Loucy (cell line): ENCODE measurements around the gene LSM12.

Source experiments
- H2AFZ ChIP-seq: fragments of 200-600 bp; sonication (generic); 2 replicates; pipeline ENCODE4 v1.6.0; 2016; ENCODE audit warnings: antibody characterized with exemption, mild to moderate bottlenecking, low read length, moderate library complexity
- H3F3A ChIP-seq: fragments of 200-600 bp; 2 replicates; pipeline ENCODE4 v1.6.0; 2016; ENCODE audit warnings: antibody characterized with exemption, low read depth, mild to moderate bottlenecking
- H3K27me3 ChIP-seq: fragments of 200-600 bp; sonication (generic); 2 replicates; pipeline ENCODE4 v1.6.1; 2014; ENCODE audit warnings: low read length, mild to moderate bottlenecking; ENCODE audit not compliant: insufficient read depth, poor library complexity, severe bottlenecking
- H3K36me3 ChIP-seq: fragments of 200-600 bp; sonication (generic); 2 replicates; pipeline ENCODE4 v1.6.1; 2016; ENCODE audit warnings: low read length; ENCODE audit not compliant: insufficient read depth
- H3K4me1 ChIP-seq: fragments of 200-600 bp; sonication (generic); 2 replicates; pipeline ENCODE4 v1.5.1; 2014; ENCODE audit warnings: low read length, mild to moderate bottlenecking; ENCODE audit not compliant: insufficient read depth, poor library complexity, severe bottlenecking
- H3K4me2 ChIP-seq: fragments of 200-600 bp; sonication (generic); 2 replicates; pipeline ENCODE4 v1.6.0; 2014; ENCODE audit warnings: antibody characterized with exemption, low read length, low read depth, mild to moderate bottlenecking; ENCODE audit not compliant: poor library complexity, severe bottlenecking
- H3K4me3 ChIP-seq: fragments of 200-600 bp; sonication (generic); 2 replicates; pipeline ENCODE4 v1.5.1; 2014; ENCODE audit warnings: low read length, mild to moderate bottlenecking, mixed read lengths; ENCODE audit not compliant: poor library complexity, severe bottlenecking
- H3K79me2 ChIP-seq: fragments of 200-600 bp; sonication (generic); 2 replicates; pipeline ENCODE4 v1.6.1; 2014; ENCODE audit warnings: low read length; ENCODE audit not compliant: insufficient read depth
- H3K9ac ChIP-seq: fragments of 200-600 bp; sonication (generic); 2 replicates; pipeline ENCODE4 v1.6.0; 2014; ENCODE audit warnings: mild to moderate bottlenecking, low read depth, low read length, moderate library complexity; ENCODE audit not compliant: poor library complexity, severe bottlenecking
- H3K9me2 ChIP-seq: fragments of 200-600 bp; sonication (generic); replicated peaks from 2 replicates; pipeline ENCODE4 v1.6.1; 2016; ENCODE audit warnings: low read depth, low read length, mixed read lengths
- H3K9me3 ChIP-seq: fragments of 200-600 bp; sonication (generic); 2 replicates; pipeline ENCODE4 v1.6.1; 2014; ENCODE audit warnings: mild to moderate bottlenecking, antibody characterized with exemption, low read length, low read depth; ENCODE audit not compliant: insufficient read depth
- H4K20me1 ChIP-seq: fragments of 200-600 bp; sonication (generic); 2 replicates; pipeline ENCODE4 v1.6.0; 2014; ENCODE audit warnings: antibody characterized with exemption, low read length, mild to moderate bottlenecking; ENCODE audit not compliant: insufficient read depth, poor library complexity, severe bottlenecking
- EZH2phosphoT487 ChIP-seq: fragments of 200-600 bp; IDR thresholded peaks from 2 replicates; pipeline ENCODE4 v1.6.1; 2018; ENCODE audit warnings: antibody characterized with exemption, mild to moderate bottlenecking, moderate library complexity, borderline replicate concordance
- TF ChIP-seq, protein P1 (sequence below): fragments of 200-600 bp; sonication (generic); conservative IDR thresholded peaks from 2 replicates; pipeline ENCODE4 v1.5.1; 2014; ENCODE audit warnings: mild to moderate bottlenecking, antibody characterized with exemption, low read length

The LSM12 gene

DNA sequence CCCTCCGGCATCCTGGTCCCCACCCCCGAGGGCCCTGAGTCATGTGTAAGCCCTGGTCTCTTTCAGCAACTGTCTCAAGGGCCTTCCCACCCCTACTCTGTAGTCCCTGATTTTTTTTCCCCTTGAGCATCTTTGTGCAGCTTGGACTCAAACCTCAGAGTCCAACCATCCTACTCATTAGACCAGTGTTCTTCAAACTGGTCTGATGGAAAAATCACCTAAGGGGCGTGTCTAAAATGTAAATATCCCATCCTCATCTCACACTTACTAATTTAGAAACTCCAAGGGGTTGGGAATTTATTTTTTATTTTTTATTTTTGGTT, 4.7 kb upstream of the LSM12 start:
- peaks cover 34% of the 10 kb centered on the region for H3K79me2 ChIP-seq
- H2AFZ ChIP-seq, result peak overlapping the region; percentile 87
- H3K36me3 ChIP-seq, result peaks cover 2% of the 10 kb centered on the region; the same call in 1 of the 2 replicates
- peak overlapping the region; percentile 82 for H3K4me3 ChIP-seq
- no peaks in the 10 kb centered on the region for H3K27me3 ChIP-seq
- H3K4me2 ChIP-seq, result peak overlapping the region; percentile 89
- TF ChIP-seq, protein P1, sequence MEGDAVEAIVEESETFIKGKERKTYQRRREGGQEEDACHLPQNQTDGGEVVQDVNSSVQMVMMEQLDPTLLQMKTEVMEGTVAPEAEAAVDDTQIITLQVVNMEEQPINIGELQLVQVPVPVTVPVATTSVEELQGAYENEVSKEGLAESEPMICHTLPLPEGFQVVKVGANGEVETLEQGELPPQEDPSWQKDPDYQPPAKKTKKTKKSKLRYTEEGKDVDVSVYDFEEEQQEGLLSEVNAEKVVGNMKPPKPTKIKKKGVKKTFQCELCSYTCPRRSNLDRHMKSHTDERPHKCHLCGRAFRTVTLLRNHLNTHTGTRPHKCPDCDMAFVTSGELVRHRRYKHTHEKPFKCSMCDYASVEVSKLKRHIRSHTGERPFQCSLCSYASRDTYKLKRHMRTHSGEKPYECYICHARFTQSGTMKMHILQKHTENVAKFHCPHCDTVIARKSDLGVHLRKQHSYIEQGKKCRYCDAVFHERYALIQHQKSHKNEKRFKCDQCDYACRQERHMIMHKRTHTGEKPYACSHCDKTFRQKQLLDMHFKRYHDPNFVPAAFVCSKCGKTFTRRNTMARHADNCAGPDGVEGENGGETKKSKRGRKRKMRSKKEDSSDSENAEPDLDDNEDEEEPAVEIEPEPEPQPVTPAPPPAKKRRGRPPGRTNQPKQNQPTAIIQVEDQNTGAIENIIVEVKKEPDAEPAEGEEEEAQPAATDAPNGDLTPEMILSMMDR, result no peak
- TF ChIP-seq EZH2phosphoT487, result no peak
- peaks cover 18% of the 10 kb centered on the region for H3K4me1 ChIP-seq
- H3K9me3 ChIP-seq, result no peaks in the 10 kb centered on the region
- peak overlapping the region; percentile 85 for H3K9ac ChIP-seq
- H3K9me2 ChIP-seq, result no peaks in the 10 kb centered on the region
- H3F3A ChIP-seq, result 0 out of 2 replicates have a peak, but pooled peaks cover 5% of the 10 kb centered on the region
- H4K20me1 ChIP-seq, result no peaks in the 10 kb centered on the region

DNA sequence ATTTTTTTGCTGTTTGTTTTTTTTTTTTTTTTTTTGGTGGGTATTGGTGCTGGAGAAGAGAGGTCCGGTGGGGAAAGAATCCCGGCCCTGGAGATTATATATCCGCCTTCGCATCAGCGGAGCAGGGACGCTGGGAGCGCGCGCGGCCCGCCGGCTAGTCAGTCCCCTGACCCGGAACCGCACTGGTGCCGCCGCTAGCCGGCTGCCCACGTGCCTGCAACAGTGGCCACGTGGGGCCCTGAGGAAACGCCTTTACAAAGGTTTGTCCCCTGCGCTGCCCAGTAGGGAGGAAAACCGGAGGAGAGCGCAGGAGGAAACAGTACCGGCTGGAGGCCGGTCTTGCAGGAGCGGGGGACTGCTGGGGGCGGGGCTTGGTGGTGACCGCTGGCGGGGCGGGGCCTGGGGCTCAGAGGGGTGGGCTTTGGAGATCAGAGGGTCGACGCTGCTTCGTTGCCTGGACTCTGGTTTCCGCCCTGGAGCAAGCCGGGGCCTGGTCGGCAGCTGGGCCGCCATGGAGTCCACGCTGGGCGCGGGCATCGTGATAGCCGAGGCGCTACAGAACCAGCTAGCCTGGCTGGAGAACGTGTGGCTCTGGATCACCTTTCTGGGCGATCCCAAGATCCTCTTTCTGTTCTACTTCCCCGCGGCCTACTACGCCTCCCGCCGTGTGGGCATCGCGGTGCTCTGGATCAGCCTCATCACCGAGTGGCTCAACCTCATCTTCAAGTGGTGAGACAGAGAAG, 4.2 kb upstream of the LSM12 start, which contains the start of gene G6PC3:
Gene G6PC3 (plus strand): TSS at position 281 of the 743 bp plus-strand sequence. CDS start 231 bp downstream, at position 512.
- H4K20me1 ChIP-seq, result peaks cover 5% of the 10 kb centered on the region
- TF ChIP-seq EZH2phosphoT487, result no peak
- TF ChIP-seq, protein P1, result no peak
- H3K9ac ChIP-seq, result peak within 1 kb of the TSS; percentile 87
- H3K9me2 ChIP-seq, result no peaks in the 10 kb centered on the region
- peak within 1 kb of the TSS; percentile 95 for H3K4me2 ChIP-seq
- H2AFZ ChIP-seq, result peak within 1 kb of the TSS; percentile 87
- no peaks in the 10 kb centered on the region for H3K36me3 ChIP-seq
- H3K9me3 ChIP-seq, result no peaks in the 10 kb centered on the region
- H3K27me3 ChIP-seq, result no peaks in the 10 kb centered on the region
- H3F3A ChIP-seq, result 0 out of 2 replicates have a peak, but pooled peaks cover 5% of the 10 kb centered on the region
- H3K4me3 ChIP-seq, result peak within 1 kb of the TSS; percentile 82
- H3K4me1 ChIP-seq, result peaks cover 18% of the 10 kb centered on the region
- peaks cover 40% of the 10 kb centered on the region for H3K79me2 ChIP-seq

DNA sequence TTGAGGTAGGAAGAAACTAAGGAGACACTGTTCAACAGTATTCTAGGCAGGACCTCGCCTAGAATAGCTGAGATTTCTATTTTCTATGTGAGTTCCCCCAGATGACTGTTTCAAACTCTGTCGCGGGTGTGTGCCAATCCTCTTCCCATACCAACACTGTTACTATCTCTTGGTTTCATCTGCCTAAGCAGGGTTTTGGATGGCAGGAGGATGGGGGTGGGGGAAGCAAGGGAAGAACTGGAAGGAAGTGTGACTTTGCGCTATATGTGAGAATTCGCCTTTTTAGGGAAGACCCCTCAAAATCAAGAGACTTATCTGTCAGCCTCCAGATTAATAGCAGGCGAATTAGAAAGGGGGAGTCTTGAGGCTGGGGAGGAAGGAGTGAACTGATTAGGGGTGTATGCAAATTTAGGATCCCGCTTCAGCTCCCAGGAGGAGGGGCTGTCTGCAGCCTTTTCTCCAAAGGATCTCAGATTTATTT, 3.5 kb upstream of the LSM12 start:
- Histone ChIP-seq H3K4me3 (peak overlapping the region; percentile 82), H2AFZ (peak overlapping the region; percentile 68), H3F3A (0 out of 2 replicates have a peak, but pooled peaks cover 5% of the 10 kb centered on the region), H3K9me2 (no peaks in the 10 kb centered on the region), H4K20me1 (peaks cover 11% of the 10 kb centered on the region), H3K79me2 (peaks cover 46% of the 10 kb centered on the region), H3K9ac (peak overlapping the region; percentile 87), H3K4me2 (peak overlapping the region; percentile 95), H3K27me3 (no peaks in the 10 kb centered on the region), H3K9me3 (no peaks in the 10 kb centered on the region), H3K36me3 (no peaks in the 10 kb centered on the region), H3K4me1 (peaks cover 21% of the 10 kb centered on the region)
- no peak for TF ChIP-seq EZH2phosphoT487
